Activated CD4-positive, alpha-beta T cell treated with anti-CD3 and anti-CD28 coated beads for 48 hours (primary cell): ENCODE results near the gene EHD1.
"Not testable (repeated sequence)": the region's sequence is repeated elsewhere in the genome, so short reads cannot be mapped to it uniquely, and the experiment has no call there.

ENCODE experiments used
- DNase-seq: peaks from one replicate; pipeline ENCODE4 v3.0.0-alpha.2; 2020

Gene EHD1

GRCh38 chr11:64817476-64817875 is 60.9 kb downstream of the EHD1 start:
- DNase-seq = no peak

- not testable (repeated sequence) for DNase-seq
These were observed 63.0 kb downstream of the EHD1 start for GRCh38 chr11:64815433-64815832.

- DNase-seq = no peak
These were observed 63.7 kb downstream of the EHD1 start for GRCh38 chr11:64814712-64815187.

GRCh38 chr11:64813826-64814225 is 64.6 kb downstream of the EHD1 start:
- DNase-seq = no peak

- DNase-seq = no peak
These were observed 67.5 kb downstream of the EHD1 start for GRCh38 chr11:64810891-64811272.

- DNase-seq = peak; percentile 90
These were observed 68.0 kb downstream of the EHD1 start, which contains the start of gene MEN1 for GRCh38 chr11:64810271-64810890. MEN1 (minus strand) TSS chr11:64810551; CDS start chr11:64810109, 442 bp downstream.

- peak; percentile 46 for DNase-seq
These were observed 68.6 kb downstream of the EHD1 start for GRCh38 chr11:64809781-64810241.

- DNase-seq = no peak
These were observed 72.9 kb downstream of the EHD1 start for GRCh38 chr11:64805481-64805880.

GRCh38 chr11:64804346-64805210 is 73.8 kb downstream of the EHD1 start:
- DNase-seq = no peak

- no peak for DNase-seq
These were observed 74.5 kb downstream of the EHD1 start for GRCh38 chr11:64803846-64804345.

- peak; percentile 88 for DNase-seq
These were observed 75.1 kb downstream of the EHD1 start, which contains the start of gene MAP4K2 for GRCh38 chr11:64803158-64803845. MAP4K2 (minus strand) TSS chr11:64803214; CDS start chr11:64803149, 65 bp downstream.

- DNase-seq = peak; percentile 50
These were observed 75.9 kb downstream of the EHD1 start for GRCh38 chr11:64802370-64803157.
